Hematopoietic multipotent progenitor cell treated with erythropoietin and hydrocortisone succinate and interleukin-3 and kit ligand, for 15 days (in vitro differentiated cells): ENCODE results near the gene MXRA8.
A peak's percentile ranks its signal among the peaks of the same experiment; 100 is the strongest.
"Not testable (repeated sequence)": the region's sequence is repeated elsewhere in the genome, so short reads cannot be mapped to it uniquely, and the experiment has no call there.

Source experiments
- DNase-seq: peaks from one replicate; pipeline ENCODE4 v3.0.0-alpha.2; 2015; ENCODE audit warnings: low spot score

Gene MXRA8

DNA sequence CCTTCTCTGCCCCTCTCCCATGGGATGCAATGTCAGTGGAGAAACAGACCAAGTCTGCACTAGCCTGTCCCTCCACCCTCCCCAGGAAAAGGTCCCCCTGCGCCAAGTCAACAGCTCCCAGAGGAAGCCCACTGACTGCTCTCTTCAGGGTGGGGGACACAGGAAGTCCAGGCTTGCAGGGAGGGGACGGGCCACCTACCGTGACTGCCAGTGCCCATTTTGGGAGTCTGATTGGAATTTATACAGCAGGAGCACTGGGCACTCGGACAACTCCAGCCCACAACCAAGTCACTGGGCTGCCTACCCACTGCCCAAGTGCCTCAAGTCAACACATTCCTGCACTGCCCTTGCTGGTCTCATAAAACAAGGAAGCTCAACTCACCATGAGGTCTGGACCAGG, 34.7 kb upstream of the MXRA8 start:
- DNase-seq, result no peak

GRCh38 chr1:1391225-1391624, 32.9 kb upstream of the MXRA8 start:
- DNase-seq, result no peak

GRCh38 chr1:1390675-1391074, 32.3 kb upstream of the MXRA8 start:
- no peak for DNase-seq

DNA sequence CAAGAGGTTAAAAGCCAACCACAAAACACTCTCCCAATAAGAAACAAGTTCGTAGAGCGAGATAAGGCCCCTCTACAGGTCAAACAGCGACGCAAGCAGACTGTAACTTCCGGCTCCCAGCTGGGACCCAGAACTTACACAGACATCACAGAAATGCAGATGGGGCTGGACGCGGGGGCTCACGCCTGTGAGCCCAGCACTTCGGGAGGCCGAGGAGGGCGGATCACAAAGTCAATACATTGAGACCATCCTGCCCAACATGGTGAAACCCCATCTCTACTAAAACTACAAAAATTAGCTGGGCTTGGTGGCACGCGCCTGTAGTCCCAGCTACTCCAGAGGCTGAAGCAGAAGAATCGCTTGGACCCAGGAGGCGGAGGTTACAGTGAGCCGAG, 29.7 kb upstream of the MXRA8 start:
- DNase-seq, result no peak

- no peak for DNase-seq
Measured at GRCh38 chr1:1387098-1388077, 29.0 kb upstream of the MXRA8 start.

DNA sequence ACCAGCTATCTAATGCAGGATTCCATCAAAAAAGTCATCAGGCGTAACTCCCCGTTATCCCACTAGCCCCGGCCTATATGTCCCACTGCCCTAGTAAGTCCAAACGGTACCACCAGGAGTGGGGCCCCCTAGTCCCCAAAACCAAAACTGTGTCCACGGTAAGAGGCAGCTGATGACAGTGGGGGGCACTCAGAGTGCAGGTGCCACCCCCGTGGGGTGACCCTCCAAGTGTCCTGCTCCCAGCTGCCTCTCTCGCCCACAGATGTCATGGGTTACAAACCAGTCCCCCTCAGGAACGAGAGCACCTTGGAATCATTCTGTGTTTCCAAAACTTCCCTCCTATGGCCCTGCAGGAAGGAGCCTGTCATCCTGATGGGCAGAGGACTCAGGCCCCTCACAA, 27.6 kb upstream of the MXRA8 start:
- DNase-seq, result no peak

GRCh38 chr1:1385339-1385738, 27.0 kb upstream of the MXRA8 start:
- DNase-seq, result not testable (repeated sequence)

DNA sequence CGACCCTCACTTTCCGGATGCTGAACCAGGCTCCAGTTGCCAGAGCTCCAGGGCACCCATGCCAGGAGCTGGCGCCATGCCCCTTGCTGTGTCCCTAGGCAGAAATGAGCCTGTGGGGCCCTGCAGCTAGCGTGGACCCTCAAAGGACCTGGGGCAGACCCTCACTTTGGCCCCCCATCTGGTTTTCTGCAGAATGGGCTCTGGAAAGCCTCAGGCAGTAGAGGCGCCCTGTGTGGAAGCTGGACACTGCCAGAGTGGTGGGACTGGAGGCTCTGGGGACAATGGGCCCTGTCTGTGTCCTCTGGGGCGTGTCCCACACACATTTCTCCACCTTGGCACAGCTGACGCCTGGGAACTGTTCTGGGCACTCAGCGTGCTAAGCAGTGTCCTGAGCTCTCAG, 22.9 kb upstream of the MXRA8 start:
- DNase-seq, result no peak

DNA sequence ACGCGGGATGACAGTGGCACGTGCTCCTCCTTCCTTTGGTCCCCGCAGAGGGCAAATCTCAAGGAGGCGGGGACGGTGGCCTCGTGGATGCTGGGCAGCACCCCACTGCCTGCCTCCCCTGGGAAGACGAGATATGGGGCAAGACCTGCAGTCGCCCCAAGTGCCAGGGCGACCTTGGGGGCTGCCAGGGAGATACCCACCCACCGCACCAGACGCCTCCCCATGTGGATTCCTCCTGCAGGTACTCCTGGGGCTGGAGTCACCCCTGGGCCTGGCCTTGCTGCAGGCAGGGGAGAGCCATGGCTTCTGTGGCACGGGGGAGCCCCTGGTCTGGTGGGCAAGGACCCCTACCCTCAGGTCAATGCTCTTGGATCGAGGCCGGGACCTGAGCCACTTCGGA, 22.5 kb upstream of the MXRA8 start:
- no peak for DNase-seq

GRCh38 chr1:1377540-1378205, 19.3 kb upstream of the MXRA8 start:
- DNase-seq, result no peak

DNA sequence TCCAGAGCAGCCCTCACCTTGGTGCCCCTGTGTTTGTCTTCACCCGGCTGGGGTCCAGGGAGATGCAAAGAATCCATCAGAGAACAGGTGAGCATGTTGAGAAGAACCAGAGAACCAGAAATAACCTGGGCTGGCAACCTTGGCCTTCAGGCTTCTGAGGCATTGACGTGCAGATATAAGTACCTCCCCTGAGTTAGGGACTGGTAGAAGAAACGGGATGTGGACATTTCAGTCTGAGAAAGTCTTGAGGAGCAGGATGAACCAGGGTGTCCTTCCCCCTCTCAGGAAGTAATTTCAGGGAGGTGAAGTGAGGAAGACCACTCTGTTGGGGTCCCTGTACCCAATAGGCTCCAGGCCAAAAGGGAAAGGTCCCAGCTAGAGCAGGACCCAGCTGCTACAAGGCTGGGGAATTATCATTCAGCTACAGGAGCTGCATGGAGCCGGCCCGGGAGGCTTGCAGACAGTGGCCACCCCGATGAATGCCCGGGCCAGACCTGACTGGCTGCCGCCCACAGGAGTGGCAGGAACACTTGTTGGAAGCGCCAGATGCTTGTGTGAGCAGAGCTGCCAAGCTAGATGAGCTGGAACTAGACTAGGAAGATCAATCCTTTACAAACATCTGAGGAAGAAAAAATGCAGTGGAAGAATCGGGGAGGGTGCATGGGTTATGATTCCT, 18.3 kb upstream of the MXRA8 start:
- no peak for DNase-seq

- peak; percentile 99 for DNase-seq
Measured at GRCh38 chr1:1374929-1375662, 16.7 kb upstream of the MXRA8 start, which contains the start of gene AURKAIP1. Gene AURKAIP1, minus strand, starts transcription at chr1:1375207. Its CDS starts 451 bp downstream, at chr1:1374756.

DNA sequence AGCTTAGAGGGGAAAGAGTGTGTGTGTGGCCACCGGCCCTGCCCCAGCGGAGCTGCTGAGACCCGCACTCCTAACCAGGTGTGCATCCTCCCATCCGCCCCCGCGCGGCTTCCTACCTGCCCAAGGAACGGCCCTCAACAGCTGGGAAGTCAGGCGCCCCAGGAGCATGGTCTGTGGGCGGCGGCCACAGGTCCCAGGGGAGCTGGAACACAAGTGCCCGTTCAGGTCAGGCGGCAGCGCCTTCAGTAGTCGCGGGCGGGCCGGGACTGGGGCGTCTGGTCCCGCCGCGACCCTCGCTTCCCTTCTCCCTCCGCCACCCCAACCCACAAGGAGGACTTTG, 16.2 kb upstream of the MXRA8 start:
- no peak for DNase-seq

GRCh38 chr1:1373815-1374588, 15.6 kb upstream of the MXRA8 start:
- DNase-seq, result no peak

DNA sequence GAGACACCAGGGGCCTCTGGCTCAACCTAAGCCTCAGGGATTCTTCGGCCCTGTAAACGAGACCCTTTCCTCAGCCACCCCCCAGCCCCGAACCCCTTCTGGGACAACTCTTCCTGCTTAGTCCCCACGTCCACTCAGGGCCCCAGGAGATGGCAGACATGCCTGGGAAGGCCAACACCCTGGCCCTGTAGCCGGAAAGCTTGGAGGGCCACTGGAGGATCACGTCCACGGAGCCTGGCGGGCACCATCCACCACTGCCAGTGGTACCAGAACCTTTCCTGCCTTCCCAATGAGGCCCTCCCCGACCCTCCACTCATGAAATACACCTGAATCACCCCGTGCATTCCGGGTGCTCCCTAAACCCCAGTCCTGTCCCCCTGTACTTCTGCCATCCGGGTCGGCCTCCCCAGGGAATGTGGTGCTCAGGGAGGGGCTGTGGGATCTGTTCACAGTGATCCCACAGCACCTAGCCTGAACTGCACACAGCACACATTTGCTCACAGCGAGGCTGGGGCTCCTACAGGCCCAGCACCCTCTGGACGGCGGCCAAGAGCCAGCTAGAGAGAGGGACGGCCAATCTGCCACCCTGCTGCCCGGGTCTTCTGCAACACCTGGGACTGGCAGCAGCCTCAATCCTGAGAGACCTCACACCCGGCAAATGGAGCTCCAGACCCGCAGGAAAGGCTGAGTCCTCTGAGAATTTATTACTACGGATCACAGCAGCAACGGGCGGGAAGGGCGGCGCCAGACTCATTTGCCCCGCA, 14.9 kb upstream of the MXRA8 start:
- no peak for DNase-seq

DNA sequence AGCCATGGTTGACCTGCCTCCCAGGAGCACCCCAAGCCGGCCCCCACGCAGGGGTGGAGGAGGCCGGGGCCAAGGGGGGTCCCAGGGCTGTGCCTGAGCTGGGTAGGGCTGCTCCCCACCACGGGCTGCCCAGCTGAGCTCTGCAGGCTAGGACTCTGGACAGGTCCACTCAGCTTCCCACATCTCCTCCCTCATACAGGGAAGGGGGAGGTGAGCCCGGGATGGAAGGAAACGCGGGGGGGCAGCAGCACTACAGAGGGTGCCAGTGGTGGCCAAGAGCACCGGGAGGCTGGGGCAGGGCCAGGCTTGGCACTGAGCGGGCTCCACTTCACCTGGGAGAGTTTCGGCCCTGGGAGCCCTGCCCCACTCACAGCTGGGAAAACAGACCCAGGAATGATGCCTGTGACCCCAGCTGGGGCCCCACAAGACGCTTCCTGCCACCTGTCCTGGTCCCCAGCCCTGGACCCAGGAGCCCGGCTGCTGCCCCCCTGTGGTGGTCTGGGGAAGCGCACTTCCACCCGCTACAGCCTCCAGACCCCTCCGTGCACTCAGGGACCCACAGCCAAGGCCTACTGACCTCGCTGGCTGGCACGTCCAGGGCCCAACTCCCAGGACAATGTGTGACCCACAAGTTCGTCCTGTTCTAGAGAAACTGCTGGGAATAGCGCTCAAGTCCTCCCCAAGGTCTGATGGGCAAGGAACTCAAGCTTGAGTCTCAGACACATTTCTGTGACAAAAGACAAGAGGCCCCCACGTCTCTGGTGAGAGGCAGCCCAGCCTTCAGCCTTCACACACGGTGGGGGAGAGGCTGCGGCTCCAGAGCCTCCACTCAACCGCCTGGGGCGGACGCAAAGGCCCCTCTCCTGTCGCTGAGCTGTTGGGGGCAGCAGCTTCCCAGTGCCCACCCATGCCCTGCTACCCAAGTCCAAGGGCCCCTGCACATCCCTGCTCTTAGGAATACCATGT, 13.7 kb upstream of the MXRA8 start:
- peak; percentile 73 for DNase-seq

DNA sequence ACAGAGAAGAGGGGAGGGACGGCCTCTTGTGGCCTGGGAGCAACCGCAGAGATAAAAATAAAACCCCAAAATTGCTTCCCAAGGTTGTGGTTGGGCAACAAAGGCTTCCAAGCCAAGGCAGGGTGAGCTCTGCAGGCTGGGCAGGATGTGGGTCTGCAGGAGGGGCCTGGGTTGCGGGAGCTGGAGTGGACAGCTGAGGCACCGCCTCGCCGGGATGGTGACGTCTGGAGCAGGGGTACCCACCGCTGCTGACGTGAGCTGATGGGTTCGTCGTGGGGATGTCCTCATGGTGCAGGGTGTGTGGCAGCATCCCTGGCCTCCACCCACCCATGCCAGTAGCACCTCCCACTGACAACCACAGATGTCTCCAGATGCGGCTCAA, 13.0 kb upstream of the MXRA8 start:
- no peak for DNase-seq

DNA sequence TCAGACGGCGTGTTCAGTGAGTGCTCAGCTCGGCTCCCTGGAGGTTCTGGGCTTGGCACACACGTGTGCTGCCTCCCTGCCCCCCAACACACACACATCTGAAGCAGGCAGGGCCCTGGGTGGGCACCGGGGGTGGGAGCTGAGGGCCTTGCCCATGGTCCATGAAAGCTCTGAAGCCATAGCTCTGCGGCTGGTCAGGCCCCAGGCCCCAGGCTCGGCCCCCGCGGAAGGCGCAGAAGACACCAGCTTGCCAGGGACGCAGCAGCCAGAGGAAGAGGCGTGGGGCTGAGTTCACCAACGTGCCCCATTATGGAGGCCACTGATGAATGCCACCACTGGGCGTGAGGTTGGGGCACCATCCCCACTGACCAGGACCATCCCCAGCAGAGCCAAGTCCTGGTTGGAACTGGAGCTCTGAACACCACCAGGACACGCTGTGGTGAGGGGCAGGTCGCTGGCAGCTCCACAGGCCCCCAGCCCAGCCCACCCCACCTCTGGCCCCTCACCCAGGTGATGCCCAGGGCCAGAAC, 12.5 kb upstream of the MXRA8 start:
- no peak for DNase-seq

- not testable (repeated sequence) for DNase-seq
Measured at GRCh38 chr1:1370094-1370493, 11.7 kb upstream of the MXRA8 start.
